Thymus (tissue), 11 donors: ENCODE measurements around the gene CALM3. TPM values are rescaled to one million over a fixed set of nuclear protein-coding genes. Genes with fewer than 3 reads are reported as not detected.

Source experiments
- DNase-seq, 9 donors: peaks; one replicate each; pipeline ENCODE4 v3.0.0-alpha.2; 2013; ENCODE audit warnings: low spot score in 9 of 9, low read depth in 6 of 9, missing footprints in 1 of 9
- H3K27ac ChIP-seq, 2 donors: one replicate each; pipeline ENCODE4 v1.5.1; 2013; ENCODE audit warnings: control low read depth in 1 of 2, low read depth in 1 of 2, low read length in 1 of 2, mild to moderate bottlenecking in 1 of 2, moderate library complexity in 1 of 2
- H3K27me3 ChIP-seq, 2 donors: one replicate each; pipeline ENCODE4 v1.5.1; 2013; ENCODE audit warnings: low read length in 1 of 2; ENCODE audit not compliant: control insufficient read depth in 2 of 2, insufficient read depth in 1 of 2
- H3K36me3 ChIP-seq, 2 donors: one replicate each; pipeline ENCODE4 v1.5.1; 2013; ENCODE audit warnings: low read length in 1 of 2, mild to moderate bottlenecking in 1 of 2, moderate library complexity in 1 of 2; ENCODE audit not compliant: control insufficient read depth in 2 of 2, insufficient read depth in 2 of 2
- H3K4me1 ChIP-seq, 2 donors: one replicate each; pipeline ENCODE4 v1.5.1; 2013; ENCODE audit warnings: low read length in 2 of 2; ENCODE audit not compliant: control insufficient read depth in 2 of 2, insufficient read depth in 2 of 2
- H3K4me3 ChIP-seq, 2 donors: one replicate each; pipeline ENCODE4 v1.5.1; 2013; ENCODE audit warnings: low read length in 2 of 2, control low read depth in 1 of 2, mild to moderate bottlenecking in 1 of 2
- H3K9me3 ChIP-seq, 2 donors: one replicate each; pipeline ENCODE4 v1.5.1; 2013; ENCODE audit warnings: low read length in 1 of 2, mild to moderate bottlenecking in 1 of 2; ENCODE audit not compliant: control insufficient read depth in 2 of 2, insufficient read depth in 1 of 2
- WGBS: extraction: QIAGEN DNeasy Blood & Tissue Kit; methylation state at CpG from one replicate; pipeline ENCODE4 v1.1.7; 2013; 5-methylcytosine and 5-hydroxymethylcytosine counted together
- polyA plus RNA-seq: library from polyadenylated mRNA; stranded (reverse); fragments of 200-250 nt; gene quantifications from one replicate; pipeline ENCODE4 v1.2.3, GENCODE V29; 2013
- total RNA-seq: library from RNA; stranded (reverse); fragments of 120-200 nt; gene quantifications from one replicate; pipeline ENCODE4 v1.2.4, GENCODE V29; 2013
- donor health status: healthy.

Gene CALM3
- total and polyA plus RNA-seq, 2 donors, result 116 to 167 TPM

DNA sequence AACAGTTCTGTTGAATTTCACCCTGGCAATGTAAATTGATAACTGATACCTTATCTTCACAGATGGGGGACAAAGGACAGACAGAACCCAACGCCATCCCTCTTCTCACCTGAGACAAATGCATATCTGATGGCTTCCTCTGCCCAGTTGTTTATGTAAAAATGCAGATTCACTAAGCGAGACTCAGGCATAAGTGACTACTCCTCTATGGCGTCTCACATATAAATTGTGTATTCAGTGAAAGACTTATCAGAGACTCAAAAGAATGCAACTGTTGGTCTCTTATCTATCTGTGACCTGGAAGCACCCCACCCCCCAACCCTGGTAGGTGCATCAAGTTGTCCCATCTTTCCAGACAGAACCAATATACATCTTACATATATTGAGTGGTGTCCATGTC is 13.3 kb upstream of the CALM3 start:
- Histone ChIP-seq H3K4me3 (no peak overlapping the region), H3K36me3 (no peaks in the 10 kb centered on the region), H3K27ac (no peak overlapping the region), H3K9me3 (no peaks in the 10 kb centered on the region), H3K4me1 (no peaks in the 10 kb centered on the region), H3K27me3 (peaks cover 0 to 2% of the 10 kb centered on the region in 2 donors)
- no peak for DNase-seq
- 96% methylated on average over 3 of the region's 3 CpGs for WGBS

DNA sequence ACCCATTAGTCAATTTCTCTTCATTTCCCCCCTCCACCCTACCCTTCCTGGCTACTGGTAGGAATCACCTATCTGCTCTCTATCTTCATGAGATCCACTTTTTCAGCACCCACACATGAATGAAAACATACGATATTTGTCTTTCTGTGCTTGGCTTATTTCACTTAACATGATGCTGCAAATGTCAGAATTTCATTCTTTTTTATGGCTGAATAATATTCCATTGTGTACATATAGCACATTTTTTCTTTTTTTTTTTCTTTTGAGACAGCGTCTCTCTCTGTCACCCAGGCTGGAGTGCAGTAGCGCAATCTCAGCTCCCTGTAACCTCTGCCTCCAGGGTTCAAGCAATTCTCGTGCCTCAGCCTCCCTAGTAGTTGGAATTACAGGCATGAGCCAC is 9.9 kb upstream of the CALM3 start:
- 98% methylated on average over 4 of the region's 4 CpGs for WGBS
- Histone ChIP-seq H3K9me3 (no peaks in the 10 kb centered on the region), H3K27me3 (no peaks in the 10 kb centered on the region), H3K36me3 (no peaks in the 10 kb centered on the region), H3K4me3 (no peak overlapping the region), H3K4me1 (no peaks in the 10 kb centered on the region), H3K27ac (no peak overlapping the region)
- no peak for DNase-seq

DNA sequence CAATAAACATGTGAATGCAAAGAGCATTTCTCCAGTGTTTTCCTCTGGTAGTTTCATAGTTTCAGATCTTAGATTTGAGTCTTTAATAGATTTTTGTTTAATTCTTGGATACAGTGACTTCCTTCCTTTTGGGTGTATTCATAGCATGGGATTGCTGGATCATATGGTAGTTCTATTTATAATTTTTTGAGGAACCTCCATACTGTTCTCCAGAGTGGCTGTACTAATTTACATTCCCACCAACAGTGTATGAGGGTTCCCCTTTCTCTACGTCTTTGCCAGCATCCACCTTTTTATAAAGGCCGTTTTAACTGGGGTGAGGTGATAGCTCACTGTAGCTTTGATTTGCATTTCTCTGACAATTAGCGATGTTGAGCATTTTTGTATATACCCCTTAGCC is 9.3 kb upstream of the CALM3 start:
- H3K4me1 ChIP-seq, result no peaks in the 10 kb centered on the region
- 73% methylated on average over 3 of the region's 3 CpGs for WGBS

DNA sequence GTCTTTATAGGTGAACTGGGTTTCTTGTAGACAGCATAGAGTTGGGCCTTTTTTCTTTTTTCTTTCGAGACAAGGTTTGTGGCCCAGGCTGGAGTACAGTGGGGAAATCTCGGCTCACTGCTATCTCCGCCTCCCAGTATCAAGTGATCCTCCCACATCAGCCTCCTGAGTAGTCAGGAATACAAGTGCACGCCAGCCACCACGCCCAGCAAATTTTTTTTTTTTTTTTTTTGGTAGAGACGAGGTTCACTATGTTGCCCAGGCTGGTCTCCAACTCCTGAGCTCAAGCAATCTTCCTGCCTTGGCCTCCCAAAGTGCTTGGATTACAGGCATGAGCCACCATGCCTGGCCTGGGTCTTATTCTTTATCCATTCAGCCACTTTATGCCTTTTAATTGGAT is 5.1 kb upstream of the CALM3 start:
- no peak overlapping the region for H3K4me3 ChIP-seq
- peaks cover 0 to 7% of the 10 kb centered on the region in 2 donors for H3K4me1 ChIP-seq
- over 99% methylated on average over 6 of the region's 6 CpGs for WGBS
- no peaks in the 10 kb centered on the region for H3K36me3 ChIP-seq
- no peaks in the 10 kb centered on the region for H3K27me3 ChIP-seq
- no peak for DNase-seq
- peaks cover 0 to 17% of the 10 kb centered on the region in 2 donors for H3K9me3 ChIP-seq
- no peak overlapping the region for H3K27ac ChIP-seq

More for the DNA sequence above, 9.3 kb upstream of the CALM3 start:
- H3K9me3 ChIP-seq, result no peaks in the 10 kb centered on the region
- no peaks in the 10 kb centered on the region for H3K36me3 ChIP-seq
- DNase-seq, result no peak
- no peak overlapping the region for H3K4me3 ChIP-seq
- no peaks in the 10 kb centered on the region for H3K27me3 ChIP-seq
- no peak overlapping the region for H3K27ac ChIP-seq

DNA sequence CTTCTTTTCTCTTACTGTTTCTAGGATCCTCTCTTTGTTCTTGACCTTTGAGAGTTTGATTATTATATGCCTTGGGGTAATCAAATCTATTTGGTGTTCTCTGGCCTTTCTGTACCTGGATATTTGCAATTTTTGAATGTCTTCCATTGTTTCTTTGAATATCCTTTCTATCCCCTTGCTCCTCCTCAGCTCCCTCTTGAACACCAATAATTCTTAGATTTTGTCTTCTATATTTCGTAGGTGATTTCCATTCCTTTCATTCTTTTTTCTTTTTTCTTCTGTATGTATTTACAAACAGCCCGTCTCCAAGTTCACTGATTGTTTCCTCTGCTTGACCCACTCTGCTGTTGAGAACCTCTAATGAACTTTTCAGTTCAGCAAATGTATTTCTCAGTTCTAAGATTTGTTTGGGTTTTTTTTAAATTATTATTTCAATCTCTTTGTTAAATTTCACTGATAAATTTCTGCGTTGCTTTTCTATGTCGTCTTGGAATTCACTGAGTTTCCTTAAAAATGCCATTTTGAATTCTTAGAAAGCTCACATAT is 2.7 kb upstream of the CALM3 start:
- Histone ChIP-seq H3K27ac (no peak overlapping the region), H3K4me3 (no peak overlapping the region), H3K9me3 (peaks cover 0 to 17% of the 10 kb centered on the region in 2 donors), H3K36me3 (peaks cover 0 to 5% of the 10 kb centered on the region in 2 donors), H3K27me3 (no peaks in the 10 kb centered on the region), H3K4me1 (peaks cover 14 to 23% of the 10 kb centered on the region in 2 donors)
- no peak for DNase-seq
- 97% methylated on average over 4 of the region's 4 CpGs for WGBS

DNA sequence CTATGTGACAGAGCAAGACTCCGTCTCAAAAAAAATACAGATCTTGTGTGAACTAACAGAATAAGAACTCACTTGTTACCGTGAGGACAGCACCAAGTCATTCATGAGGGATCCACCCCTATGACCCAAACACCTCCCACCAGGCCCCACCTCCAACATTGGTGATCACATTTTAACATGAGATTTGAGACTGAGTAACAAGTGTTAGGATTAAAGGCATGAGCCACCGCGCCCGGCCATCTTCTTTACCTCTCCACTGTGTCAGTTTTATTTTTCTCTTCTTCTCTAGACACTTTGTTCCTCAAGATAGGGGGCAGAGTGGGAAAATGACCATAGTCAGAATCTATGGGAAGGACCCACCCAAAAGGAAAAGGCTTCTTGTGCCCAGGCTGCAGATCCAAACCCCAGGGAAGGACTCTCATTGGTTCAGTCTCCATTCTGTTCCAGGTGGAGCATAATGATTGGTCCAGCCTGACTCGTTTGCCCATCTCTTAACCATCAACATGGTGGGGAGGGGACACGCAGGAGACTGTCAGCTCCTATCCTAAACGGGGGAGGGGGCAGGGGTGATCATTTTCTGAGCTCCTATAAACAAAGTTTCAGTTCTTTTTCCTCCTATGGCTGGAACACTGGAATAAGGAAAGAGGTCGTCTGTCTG is 1.3 kb upstream of the CALM3 start:
- H3K4me3 ChIP-seq, result peak overlapping the region; percentile 38 to 97
- peak overlapping the region; percentile 91 to 99 for H3K27ac ChIP-seq
- 74% methylated on average over 9 of the region's 9 CpGs for WGBS
- H3K4me1 ChIP-seq, result peaks cover 14 to 30% of the 10 kb centered on the region in 2 donors
- peaks cover 1 to 16% of the 10 kb centered on the region in 2 donors for H3K36me3 ChIP-seq
- H3K9me3 ChIP-seq, result peaks cover 0 to 17% of the 10 kb centered on the region in 2 donors
- no peaks in the 10 kb centered on the region for H3K27me3 ChIP-seq
- DNase-seq, result no peak

DNA sequence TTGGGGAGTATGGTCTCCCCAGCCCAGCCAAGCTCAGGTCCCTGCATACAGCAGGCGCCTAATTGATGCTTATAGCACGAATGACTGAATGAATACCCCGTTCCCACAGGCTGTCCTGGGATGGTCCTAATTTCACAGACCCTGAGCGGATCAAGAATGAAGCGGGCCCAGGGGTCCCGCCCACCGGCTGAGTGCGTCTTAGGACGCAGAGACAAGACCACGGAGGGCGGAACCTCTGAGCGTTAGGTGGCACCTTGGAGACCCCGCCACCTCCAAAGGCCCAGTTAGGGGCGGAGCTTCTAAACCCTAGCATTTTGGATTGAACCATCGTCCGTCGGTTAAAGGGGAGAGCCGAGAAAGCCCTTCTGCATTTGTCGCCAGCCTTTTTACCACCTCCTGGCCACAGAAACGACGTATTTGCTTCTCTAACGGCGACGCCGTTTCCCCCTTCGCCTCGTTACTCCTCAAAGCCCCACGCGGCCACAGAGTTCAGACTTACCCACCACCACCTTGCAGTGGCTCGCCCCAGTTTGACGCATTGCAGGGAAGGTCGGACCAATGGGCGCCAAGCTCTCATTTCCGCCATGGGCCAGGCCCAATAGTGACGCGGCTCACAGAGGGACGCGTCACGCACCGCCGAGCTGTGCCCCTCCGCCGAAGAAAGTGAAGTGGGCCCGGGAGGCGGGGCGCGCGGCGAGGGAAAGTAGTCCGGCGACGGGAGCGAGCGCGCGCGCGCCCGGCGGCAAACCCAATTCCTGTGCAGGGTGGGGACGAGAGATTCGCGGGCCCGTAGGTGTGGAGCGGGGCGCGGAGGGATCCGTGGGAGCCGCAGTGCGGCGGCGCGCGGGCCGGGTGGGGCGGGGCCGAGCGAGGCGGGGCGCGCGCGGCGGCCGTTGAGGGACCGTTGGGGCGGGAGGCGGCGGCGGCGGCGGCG is 479 bp upstream of the CALM3 start:
- peak overlapping the region; percentile 89 to 97 for H3K4me3 ChIP-seq
- H3K4me1 ChIP-seq, result peaks cover 14 to 30% of the 10 kb centered on the region in 2 donors
- peaks cover 0 to 17% of the 10 kb centered on the region in 2 donors for H3K9me3 ChIP-seq
- 1% methylated on average over 93 of the region's 93 CpGs for WGBS
- peak; percentile 97 to 100 (median 99) for DNase-seq
- peak overlapping the region; percentile 91 to 99 for H3K27ac ChIP-seq
- H3K36me3 ChIP-seq, result peaks cover 9 to 25% of the 10 kb centered on the region in 2 donors
- no peaks in the 10 kb centered on the region for H3K27me3 ChIP-seq

DNA sequence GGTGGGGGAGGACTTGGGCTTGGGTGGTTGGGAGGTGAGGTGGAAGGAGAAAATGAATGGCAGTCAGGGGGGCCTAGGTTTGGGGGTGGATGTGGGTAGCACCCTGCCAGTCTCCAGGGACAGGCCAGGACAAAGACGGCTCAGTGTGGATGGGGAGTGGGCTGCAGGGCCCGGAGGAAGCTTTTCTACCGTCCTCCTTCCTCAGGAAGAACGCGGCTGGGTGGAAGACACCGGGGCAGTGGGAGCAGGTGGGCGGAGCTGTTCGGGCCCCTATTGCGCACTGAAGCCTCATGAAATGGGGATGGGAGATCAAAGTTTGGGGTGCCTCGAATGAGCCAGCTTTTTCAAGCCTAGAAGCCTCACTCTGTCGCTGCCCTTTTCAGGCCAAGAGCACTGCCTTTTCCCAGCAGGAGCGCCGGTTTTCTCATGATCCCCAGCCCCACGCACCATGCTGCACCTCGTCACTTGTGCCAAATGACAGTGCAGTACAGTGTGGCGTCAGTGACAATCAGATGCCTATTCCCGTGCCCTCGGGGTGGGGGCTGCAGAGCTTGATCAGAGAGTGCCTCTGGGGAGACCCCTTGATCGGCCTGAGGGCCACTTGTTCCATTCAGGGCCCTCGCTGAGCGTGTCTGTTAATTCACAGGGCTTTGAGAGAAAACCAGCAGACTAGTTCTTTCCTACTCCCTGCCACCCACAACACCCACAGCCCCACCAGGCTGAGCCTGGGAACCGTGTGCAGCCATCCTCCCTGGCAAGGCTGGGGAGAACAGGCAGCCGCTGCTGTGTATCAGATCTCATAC is 1.5 kb downstream of the CALM3 start:
- peak overlapping the region; percentile 89 to 97 for H3K4me3 ChIP-seq
- DNase-seq, result no peak
- peaks cover 29 to 44% of the 10 kb centered on the region in 2 donors for H3K36me3 ChIP-seq
- 35% methylated on average over 23 of the region's 23 CpGs for WGBS
- peaks cover 0 to 17% of the 10 kb centered on the region in 2 donors for H3K9me3 ChIP-seq
- H3K27ac ChIP-seq, result peak overlapping the region; percentile 53 to 55
- H3K27me3 ChIP-seq, result no peaks in the 10 kb centered on the region
- H3K4me1 ChIP-seq, result peaks cover 14 to 30% of the 10 kb centered on the region in 2 donors
